GM21390 (cell line): Measurements from ENCODE around the gene WWOX.

ENCODE experiments used
- ATAC-seq: cut with Tn5 transposase; IDR thresholded peaks from one replicate; pipeline ENCODE4 v1.9.1; 2021; ENCODE audit not compliant: unreplicated experiment

Gene WWOX

DNA sequence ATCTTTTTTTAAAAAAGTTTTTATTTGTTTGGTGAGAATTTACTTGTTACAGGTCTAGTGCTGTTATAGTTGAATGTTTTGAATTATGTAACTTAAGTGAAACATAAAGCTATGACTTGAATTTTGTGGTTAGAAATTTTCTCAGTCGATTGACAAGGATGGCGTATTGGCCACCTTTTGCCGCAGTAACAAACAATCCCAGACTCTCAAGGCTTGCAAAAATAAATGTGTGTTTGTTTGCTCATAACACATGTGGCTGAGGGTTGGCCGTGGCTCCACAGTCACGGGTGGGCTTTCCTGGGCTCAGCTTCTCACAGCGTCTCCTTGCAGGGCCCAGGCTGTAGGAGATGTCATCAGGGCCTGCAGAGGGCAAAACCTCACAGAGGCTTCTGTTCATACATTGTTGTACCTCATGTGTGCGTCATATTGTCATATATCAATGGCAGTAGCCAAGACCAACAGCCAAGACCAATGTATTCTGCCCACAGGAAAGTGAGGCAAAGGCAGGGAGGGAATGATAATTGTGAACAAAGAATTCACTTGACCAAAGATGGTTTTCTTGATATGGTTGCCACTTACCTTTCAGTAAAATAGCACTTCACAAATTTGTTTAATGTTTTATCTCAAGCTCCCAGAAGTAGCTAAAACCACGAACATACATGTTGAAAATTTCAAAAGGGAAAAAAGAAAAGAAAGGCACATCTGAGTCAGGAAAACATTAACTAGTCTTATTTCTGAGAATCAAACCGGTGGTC is 93.5 kb downstream of the WWOX start:
- no peak for ATAC-seq

DNA sequence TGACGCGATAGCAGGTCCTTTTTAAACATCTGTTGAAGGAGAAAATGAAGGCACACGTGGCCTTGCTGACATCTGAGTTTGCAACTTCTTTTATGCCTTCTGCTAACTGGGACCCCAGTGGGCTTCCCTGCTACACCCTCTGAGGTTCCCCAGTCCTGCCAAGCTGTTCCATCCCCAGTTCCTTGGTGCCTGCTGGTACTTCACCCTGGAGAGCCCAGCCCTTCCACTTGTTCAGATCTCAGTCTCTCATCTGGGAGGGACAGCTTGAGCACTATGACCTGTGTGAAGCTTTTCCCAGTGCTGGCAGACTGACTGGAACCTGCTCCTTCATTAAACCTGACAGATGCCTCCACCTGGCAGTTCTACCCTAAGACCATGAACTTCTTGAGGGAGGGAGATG is 95.5 kb downstream of the WWOX start:
- no peak for ATAC-seq

DNA sequence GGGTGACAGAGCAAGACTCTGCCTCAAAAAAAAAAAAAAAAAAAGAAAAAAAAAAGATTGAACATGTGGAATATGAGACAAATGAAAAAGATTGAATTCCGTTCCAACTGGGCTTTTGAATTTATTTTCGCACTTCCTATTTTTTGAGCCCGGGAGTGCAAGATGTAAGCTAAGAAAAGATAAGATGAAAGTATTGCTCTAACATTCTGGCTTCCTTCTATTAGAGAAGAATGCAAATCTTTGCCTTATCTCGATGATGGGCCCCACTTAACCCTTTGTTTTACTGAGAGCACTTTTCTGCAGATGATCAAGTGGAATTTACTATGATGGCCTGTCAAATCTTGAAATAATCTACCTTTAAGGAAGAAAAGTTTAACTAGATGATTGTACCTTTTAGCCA is 96.3 kb downstream of the WWOX start:
- no peak for ATAC-seq

DNA sequence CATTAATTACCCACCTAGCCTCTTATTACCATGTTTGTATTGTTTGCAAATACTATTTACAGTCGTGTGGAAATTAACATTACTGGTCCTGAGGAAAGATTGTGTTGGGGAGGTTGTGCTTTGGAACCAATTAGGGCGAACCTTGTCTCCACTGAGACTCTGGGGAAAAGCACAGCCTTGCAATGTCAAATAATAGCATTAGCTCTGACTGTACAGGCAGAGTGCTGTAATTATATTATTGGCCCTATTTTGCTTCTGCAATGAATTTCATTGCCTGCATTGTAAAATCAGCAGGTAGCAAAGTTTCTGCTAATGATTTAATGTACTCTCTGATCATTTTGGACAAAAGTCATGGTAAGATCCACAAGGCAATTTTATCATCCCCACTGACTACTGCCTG is 97.0 kb downstream of the WWOX start:
- ATAC-seq, result no peak

DNA sequence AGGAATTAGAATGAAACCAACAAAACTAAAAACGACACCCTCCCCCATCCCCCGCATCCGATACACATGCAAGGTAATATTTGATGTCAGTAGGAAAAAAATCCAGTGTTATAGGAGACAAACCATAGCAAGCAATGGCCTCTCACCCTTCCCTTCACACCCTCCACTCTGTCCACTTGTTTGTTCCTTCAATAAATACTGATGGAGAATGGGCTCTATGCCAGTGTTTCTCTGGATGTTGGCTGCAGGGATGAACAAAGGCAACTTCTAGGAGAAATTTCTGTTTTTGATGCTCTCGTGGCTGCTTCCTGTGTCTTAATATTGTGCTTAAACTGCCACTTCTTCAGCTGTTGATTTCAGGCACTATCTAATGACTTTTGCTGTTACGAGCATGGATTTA is 98.8 kb downstream of the WWOX start:
- no peak for ATAC-seq

DNA sequence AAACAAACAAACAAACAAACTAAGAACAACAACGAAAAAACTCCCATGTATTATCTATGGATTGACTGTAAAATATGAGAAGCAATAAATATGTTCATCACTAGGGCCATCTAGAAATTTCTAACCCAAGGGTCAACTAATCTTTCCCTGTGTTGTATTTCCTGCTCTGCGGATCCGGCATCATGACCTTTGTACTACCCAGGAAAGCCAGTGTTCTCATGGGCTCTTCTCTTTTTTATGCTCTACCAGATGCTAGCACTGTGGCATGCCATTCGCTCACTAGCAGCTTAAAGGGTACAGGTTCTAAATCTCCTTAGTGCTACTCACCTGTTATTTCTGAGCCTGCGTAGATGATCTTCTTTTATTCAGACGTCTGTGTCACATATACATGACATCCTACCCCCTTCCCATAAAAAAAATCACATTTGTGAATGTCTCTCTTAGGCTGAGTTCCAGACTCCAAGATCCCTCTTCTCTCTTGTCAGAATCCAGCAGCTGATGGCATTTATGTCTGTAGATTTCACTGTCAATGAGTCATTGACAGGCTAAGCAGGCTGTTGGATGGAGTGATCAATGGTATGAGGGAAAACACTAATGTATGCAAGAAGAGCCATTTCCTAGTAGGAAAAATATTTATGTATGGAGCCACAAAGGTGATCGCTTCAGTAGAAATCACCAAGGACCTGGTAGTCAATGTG is 100.0 kb downstream of the WWOX start:
- ATAC-seq, result no peak

DNA sequence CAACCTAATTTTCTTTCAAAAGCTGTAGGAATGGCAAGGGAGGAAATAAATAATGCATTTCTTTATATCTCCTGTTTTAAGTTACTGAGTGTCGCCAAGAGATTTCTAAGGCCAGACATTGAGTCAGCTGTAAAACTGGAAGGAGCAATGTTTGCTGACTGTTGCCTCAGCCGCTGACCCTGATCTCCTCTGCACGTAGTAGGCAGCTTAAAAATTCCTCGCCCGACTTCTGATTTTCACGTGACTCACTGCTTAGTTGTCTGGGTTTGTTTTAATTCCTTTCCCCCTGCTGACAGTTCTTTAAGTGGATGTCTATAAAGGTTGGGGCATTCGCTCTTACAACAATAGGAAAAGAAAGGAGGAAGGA is 100.6 kb downstream of the WWOX start:
- no peak for ATAC-seq

DNA sequence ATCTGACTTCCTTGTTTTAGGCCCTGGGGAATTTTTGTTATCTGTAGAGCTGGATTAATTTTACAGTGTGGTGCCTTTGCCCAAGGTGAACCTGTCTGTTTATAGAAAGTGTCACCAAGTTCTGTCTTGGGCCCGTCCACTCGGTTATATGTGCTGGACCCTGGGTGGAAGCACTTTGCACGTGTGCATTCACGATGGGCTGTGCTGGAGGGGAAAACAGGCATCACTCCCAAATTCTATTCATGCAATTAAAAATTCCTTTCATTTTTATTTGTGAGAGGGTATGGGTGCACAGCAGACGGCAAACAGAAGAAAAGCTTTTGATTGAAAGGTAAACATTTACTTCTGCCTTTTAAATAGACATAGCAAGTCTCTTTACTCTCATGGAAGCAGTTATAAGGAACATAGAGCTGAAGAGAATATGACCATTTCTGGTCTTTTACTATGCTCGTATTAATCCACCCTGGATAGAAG is 101.2 kb downstream of the WWOX start:
- ATAC-seq, result no peak

DNA sequence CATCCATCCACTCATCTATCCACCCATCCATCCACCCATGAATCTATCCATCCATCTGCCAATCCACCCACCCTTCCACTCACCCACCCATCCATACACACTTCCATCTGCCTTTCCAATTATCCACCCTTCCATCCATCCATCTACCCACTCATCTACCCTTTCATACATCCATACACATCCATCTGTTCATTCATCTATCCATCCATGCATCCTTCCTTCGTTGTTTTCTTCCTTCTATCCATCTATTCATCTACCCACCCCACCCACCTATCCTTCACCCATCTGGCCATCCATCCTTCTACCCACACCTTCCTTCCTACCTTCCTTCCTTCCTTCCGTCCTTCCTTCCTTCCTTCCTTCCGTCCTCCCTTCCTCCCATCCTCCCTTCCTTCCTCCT is 106.1 kb downstream of the WWOX start:
- no peak for ATAC-seq

DNA sequence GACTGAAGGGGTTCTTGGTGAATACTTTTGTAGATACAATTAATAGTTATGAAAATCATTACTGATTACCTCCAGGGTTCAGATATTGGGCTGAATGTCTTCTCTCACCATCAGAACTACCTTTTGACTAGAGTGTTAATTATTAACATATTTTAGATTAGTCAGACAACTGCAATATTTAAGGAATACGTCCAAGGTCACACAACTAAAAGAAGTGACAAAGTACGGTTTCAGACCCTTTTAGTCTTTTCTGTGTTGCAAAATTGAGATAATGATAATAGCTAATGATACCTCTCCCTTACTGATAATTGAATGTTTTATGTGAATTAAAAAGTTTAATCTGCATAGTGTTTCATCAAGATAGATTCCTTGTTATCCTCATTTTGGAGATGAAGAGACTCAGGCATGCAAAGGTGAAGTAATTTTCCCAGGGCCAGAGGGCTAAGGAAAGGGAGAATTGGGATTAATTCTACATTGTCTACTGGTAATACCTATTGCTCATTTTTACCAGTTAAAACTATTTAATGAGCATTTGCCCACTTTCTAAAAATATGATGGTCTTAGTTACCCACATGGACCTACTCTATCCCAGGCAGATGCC is 107.3 kb downstream of the WWOX start:
- ATAC-seq, result no peak

DNA sequence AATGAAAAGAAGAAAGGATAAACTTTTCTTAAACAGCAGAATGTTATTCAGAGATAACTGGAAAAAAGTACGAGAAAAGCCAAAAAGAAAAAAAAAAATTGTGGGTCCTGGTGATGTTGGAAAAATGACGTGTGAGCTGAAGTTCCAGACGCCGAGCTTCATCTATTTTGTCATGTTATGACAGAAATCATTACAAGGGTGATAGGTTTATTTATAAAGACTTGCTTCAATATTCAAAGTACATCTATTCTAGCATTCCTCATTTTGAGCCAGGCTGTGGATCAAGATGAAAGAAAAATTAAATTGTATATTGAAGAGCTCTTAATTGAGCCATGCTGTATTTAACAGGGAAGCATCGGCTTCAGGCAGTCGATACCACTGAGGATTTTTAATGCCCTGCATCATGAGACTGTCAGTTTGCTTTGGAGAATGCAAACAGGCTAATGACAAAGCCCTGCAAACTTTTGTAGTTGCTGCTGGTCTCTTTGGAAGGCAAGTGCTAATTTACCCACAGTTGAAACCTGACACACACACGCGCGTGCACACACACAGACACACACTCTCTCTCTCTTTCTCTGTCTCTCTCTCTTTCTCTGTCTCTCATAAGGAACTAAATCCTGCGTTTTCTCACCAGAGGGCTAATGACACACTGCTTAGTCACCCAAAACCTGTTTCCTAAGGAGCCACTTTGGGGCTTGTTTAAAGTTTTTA is 110.7 kb downstream of the WWOX start:
- no peak for ATAC-seq

DNA sequence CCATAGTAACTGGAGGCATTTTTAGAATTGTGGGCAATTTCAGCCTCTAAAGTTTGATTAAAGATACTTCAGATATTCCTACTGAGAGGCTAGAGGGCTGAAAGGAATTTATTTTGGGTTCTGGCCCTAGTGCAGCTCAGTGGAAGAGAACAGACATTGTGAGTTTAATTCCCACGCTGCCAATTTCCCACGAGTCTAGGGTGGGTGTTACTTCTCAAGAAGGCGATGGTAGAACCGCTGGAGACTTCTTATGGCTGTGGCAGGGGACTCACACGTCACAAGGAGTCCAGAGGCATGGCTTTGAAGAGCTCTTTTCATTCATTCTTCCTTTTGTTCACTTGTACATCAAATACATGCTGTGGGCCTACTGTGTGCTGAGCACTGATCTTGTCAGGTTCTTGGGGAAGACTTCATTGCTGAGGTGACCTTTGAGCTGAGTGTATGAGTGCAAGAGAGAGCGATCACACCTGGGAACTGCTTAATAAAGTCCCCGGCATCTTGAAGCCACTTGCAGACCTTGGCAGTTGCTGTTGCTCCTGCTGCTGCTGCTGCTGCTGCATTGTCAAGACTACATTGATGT is 111.7 kb downstream of the WWOX start:
- ATAC-seq, result no peak

DNA sequence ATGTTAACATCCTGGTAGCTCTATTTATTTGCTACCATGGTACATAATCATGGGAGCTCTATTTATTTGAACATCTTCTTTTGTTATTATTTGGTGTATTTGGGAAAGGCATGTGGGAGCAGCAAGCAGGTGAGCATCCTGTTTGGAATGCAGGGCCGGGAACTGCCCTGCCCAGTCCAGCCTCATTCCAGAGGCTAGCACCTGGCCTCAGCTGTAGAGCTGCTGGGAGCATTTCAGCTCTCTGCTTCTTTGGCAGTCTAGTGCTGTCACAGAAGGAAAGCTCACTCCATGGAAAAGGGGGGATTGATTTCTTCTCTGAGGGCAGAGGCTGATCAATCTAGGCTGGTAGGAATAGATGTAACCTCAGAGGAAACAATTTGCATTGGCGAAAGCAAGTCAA is 112.5 kb downstream of the WWOX start:
- no peak for ATAC-seq

DNA sequence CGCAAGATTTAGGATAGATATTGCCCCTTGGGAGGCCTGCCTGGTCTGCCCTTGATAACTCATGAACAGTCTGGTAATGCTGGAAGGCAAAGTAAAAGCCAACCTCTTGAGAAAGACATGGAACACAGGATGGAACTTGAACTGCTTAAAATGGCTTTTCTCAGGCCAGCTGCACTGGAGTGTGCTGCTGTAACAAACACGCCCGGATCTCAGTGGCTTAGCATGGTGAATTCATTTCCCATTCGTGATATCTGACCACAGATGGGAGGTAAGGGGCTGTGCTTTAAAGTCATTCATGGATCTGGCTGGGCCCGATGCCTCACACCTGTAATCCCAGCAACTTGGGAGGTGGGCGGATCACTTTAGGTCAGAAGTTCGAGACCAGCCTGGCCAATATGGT is 113.2 kb downstream of the WWOX start:
- no peak for ATAC-seq

DNA sequence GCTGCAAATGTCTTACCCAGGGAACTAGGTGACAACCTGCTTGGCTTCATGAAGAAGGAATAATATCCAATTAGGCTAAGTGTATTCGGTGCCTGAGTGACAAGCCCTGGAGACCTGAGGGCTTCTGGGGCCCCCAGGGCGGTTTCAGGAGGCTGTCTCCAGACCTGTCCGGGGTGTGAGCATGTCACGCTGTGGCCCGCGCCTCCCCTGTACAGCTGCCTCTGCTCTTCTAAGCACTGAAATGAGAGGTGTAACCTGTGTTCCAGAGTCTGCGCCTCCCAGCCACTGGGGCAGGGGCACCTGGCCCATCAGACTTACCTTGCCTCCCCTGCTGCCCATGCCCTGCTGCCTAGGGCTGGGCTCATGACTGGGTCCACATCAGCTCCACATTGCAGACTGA is 114.3 kb downstream of the WWOX start:
- no peak for ATAC-seq

DNA sequence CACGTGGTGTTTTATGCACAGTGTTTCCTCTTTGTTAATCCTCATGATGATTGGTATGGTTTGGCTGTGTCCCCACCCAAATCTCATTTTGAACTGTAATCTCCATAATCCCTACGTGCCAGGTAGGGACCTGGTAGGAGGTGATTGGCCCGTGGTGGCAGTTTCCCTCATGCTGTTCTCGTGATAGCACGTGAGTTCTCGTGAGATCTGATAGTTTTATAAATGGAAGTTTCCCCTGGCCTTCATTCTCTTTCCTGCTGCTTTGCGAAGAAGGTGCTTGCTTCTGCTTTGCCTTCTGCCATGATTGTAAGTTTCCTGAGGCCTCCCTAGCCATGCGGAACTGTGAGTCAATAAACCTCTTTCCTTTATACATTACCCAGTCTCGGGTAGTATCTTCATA is 115.8 kb downstream of the WWOX start:
- no peak for ATAC-seq

DNA sequence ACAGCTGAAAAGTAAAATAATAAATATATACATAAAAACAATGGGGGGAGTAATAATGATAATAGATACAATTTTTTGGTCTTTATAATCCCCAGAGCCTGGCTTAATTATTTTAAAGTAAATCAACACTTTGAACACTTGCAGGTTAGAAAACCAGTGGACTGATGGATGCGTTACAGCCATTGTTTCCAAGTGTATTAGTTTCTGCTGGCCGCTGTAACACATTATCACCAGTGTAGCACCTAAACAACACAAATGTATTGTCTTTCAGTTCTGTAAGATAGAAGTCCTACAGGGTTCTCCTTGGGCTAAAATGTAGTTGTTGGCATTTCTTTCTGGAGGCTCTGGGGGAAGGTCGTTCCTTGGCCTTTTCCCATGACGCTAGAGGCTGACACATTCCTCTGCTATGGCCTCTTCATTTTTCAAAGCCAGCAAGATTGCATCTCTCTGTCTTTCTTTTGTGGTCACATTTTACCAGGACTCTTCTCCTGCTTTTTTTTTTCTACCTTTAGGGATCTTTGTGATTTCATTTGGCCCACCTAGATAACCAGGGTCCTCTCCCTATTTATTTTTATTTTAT is 116.8 kb downstream of the WWOX start:
- ATAC-seq, result no peak

DNA sequence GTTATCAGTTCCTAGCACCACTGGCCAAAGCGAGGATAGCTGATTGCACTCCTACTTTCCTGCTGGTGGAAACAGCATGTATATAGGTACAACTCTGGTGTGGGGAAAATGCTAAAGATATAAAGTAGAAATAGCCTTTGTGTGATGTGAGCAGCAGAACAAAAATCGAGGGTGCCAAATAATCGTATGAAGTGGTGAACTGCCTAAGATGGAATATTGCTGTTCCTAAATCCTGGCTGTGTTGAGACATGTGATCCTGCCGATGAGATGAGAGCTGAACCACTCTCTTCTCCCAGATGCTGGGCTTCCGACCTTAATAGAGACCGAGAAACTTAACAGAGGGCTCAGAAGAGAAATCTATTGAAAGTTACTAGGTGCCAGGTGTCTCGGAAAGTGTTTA is 117.8 kb downstream of the WWOX start:
- ATAC-seq, result no peak

DNA sequence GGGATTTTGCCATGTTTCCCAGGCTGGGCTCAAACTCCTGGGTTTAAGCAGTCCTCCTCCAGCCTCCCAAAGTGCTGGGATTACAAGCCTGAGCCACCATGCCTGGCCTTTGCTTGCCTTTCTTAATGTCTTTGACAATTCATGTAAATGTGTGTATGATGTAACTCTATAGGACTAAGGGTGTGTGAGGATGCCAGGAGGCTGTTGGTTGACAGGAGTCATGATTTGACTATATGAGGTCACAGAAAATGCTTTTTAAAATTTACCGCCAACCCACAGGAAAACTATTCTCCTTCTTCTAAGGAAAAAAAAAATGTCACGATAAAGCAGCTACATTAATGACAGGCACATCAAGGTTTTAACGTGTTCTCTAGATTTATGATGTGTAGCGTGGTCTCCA is 118.8 kb downstream of the WWOX start:
- ATAC-seq, result no peak

DNA sequence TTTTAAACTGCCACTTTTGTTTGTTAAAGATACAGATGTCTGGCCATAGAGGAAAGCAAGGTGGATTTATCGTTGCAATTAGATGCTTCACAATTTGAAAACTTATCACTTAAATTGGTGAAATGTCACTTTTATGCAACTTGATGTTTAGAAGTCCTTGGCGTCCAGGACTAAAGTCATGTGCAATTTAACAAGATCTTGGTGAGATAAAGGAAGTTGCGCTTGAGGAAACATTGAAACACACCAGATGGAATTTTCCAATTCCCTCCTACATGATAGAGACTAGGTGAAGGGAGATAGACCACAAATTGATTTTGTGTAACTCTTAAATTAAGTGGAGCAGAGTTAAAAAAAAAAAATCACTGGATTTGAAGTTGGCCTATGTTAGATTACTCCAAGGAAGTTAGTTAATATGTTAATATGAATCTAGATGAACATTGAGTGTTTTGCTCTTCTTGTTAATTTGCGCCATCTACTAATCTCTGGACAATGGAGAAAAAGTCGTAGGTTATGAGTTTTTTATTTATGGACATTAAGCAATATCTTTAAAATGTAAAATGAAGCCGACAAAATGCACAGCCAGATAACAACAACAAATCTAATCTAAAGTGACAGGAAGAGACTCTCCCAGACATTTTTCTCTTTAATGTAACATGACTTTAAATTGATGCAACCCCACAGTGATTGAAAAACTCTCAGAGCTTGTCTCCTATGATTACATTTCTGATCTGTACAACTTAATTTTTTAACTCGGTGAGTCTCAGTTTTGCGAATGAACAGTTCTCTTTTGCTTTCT is 119.6 kb downstream of the WWOX start:
- ATAC-seq, result no peak
